ENCODE data around the gene CORO2A.
"Not testable (repeated sequence)": the region's sequence is repeated elsewhere in the genome, so short reads cannot be mapped to it uniquely, and the experiment has no call there.

CORO2A gene

GRCh38 chr9:98135938-98136337, 56.5 kb downstream of the CORO2A start:
- no peak for DNase-seq (ENCODE audit: low spot score)

- no peak for DNase-seq (ENCODE audit: low spot score)
Observed at GRCh38 chr9:98135558-98135934, 56.9 kb downstream of the CORO2A start.

DNA sequence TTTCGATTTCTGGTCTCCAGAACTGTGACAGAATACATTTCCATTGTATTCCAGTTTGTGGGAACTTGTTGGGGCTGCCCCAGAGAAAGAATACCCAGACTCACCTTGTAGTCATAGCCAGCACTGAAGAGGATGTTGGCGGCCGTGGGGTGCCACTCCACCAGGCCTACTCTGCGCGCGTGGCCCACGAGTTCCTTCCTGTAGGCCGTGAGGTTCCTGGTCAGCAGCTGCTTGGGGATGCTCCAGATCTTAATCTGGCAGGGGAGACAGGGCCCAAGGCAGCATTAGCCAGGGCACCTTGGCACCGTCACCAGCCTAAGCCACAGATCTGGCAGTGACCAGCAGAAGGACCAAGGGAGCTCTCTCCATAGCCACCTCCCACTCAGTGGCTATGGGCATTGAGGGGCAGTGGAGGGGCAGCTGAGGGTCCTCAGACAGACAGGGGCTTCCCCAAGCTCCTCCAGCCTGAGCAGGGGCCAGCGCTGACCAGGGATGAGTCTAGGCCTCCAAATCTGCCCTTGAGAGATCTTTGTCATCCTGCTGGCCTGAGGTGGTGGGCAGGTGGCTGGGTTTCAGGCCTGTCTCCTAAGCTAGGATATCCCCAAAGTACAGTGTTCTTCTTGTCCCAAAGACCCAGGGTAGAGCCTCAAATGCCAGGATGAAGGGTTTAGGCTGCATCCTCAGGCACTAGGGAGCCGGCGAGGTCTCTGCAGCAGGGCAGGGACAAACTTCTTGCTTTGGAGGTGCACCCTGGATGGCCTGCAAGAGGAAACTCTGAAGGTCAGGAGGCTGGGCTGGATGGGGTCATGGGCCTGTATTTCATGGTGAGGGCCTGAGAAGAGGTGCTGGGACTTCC, 57.5 kb downstream of the CORO2A start:
- no peak for DNase-seq (ENCODE audit: low spot score)

DNA sequence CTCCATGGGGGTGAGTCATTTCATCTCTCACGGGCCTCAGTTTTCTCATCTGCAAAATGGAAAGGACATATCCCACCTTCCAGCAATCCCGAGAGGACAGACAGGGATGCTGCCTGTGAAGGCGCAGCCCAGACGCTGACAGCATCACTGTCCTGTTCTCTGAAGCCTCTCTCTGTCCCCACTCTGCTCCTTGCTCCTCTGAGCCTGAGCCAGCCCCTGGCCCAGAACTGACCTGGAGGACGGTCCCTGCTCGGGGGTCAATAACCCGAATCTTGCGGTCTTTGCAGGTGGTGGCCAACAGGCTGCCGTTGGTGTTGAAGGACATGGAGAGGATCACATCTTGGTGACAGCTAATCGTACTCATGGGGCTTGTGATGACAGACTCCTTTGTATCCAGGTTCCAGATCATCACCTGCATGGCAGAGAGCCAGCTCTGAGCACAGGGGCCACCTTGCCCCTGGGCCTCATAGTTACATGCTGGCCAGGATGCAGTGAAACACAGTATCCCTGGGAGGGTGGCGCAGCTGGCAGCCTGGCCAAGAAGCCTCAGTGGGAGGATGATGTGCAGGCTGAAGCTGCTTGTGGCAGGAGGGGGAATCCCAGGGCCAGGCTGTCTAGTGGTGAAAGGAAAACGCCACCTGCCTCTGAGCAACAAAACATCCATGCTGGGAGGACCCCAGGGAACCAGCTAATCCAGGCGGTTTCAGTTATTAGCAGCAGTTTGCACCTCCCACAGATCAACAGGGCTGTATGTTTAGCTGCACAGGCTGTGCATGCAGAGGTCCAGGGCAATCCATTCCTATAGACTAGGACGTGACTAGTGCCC, 59.4 kb downstream of the CORO2A start:
- no peak for DNase-seq (ENCODE audit: low spot score)

DNA sequence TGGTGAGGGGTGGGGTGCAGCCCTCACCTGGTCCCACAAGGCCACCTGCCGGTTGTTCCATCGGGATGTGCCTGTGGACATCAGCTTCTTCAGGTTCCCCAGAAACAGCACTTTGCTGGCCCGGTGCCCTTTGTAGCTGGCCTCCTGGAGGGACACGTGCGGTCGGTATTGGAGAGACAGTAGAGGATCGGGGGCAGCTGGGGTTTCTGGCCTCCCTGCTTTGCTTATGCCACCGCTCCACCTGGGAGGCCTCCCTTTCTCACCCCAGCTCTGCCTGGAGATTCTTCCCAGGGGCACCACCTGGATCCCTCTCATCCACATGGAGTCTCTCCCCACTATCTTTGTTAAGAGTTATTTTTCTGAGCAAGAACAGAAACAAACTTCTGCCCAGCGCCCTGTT, 60.3 kb downstream of the CORO2A start:
- DNase-seq (ENCODE audit: low spot score): no peak

DNA sequence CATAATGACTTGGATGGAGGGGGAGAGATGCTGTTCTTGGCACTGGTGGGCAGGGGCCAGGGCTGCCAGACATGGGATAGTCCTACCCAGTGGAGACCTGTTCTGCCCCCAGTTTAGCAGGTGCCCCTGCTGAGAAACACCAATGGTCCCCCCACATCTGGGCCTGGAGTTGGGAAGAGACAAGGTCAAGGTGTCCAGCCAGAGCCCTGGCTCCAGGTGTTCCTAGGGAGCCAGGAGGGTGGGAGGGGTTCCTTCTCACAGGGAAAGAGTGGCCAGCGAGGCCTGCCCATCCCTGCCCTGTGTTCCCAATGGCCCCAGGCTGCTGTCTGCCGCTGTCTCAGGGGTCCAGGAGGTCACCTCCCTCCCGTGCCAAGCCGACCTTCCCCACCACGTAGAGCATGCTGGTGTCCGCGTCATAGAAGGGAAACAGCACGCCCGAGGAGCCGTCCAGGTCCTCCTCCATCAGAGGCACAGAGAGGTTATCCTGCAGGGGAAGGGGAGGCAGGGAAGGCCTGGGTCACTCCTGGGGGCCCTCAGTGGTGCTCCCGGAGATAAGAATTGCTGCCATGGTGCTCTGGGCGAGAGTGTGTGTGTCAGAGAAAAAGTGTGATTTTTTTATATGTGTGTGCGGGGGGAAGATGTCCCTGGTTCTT, 61.7 kb downstream of the CORO2A start:
- DNase-seq (ENCODE audit: low spot score): no peak

- DNase-seq (ENCODE audit: low spot score): not testable (repeated sequence)
Observed at GRCh38 chr9:98130060-98130459, 62.4 kb downstream of the CORO2A start.

DNA sequence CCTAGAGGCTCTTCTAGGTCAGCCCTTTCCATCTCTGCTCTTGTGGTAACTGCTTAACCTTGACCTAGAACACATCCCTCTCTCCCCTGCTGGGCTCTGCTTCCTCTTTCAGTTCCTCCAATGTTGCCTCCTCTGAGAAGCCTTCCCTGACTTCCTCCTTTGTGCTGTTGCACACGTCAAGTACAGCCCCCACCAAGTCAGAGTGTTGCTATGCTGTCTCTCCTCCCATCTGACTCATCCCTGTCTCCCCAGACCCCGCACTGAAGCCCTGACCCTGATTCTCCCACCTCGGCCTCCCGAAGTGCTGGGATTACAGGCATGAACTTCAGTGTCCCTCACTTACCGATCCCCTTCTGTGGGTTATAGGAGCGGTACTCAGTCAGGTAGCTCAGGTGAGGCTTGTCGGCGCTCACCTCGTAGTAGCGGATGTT, 63.0 kb downstream of the CORO2A start:
- DNase-seq (ENCODE audit: low spot score): no peak

DNA sequence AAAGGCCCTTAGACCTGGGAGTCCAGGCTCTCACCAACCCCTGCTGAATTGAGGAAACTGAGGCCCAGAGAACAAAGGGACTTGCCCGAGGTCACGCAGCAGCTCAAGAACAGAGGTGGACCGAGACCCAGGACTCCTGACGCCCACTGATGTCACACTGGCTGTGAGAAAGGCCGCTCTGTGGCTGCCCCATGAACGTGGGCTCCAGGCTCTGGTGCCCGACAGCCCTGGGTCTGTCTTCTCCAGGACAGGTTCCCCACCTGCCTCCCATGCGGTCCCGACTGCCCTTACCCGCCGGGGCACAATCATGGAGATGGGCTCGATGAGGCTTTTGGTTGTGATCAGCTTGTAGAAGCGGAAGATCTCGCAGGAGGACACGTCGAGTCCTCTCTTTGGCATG, 64.1 kb downstream of the CORO2A start:
- no peak for DNase-seq (ENCODE audit: low spot score)

DNA sequence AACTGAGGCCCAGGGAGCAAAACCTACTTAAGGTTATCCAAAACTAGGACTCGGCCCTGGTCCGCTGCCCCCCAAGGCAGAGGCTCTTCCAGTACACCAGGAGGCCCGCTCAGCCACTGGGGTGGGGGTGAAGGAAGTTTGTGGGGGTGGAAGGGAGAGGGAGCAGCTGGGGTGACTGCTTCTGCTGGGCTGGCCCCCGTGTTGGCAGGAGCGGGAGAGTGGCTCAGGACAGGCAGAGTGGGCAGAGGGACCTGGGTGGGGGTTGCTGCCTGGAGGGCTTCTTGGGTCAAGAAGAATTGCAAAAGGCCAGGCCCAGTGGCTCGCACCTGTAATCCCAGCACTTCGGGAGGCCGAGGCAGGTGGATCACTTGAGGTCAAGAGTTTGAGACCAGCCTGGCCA, 65.2 kb downstream of the CORO2A start:
- no peak for DNase-seq (ENCODE audit: low spot score)

GRCh38 chr9:98124637-98125426, 67.6 kb downstream of the CORO2A start:
- no peak for DNase-seq (ENCODE audit: low spot score)

GRCh38 chr9:98124091-98124490, 68.3 kb downstream of the CORO2A start:
- not testable (repeated sequence) for DNase-seq (ENCODE audit: low spot score)

DNA sequence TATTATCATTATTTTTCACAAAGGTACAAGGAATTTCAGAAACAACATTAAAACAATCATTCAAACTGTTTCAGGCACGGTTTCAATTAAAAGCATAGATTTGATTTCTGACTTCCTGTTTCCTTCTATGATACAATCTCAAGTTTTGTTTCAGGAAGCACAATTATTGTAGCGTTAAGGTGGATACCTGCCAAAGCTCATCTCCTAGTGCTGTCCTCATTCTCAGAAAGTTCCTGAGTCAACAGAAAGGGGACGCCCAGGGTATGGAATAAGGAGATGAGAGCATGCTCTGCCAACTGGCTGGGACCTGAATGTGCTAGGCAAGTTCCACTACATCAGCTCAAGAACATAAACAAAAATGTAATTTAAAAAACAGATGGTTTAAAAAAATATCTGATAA, 71.4 kb downstream of the CORO2A start:
- no peak for DNase-seq (ENCODE audit: low spot score)

DNA sequence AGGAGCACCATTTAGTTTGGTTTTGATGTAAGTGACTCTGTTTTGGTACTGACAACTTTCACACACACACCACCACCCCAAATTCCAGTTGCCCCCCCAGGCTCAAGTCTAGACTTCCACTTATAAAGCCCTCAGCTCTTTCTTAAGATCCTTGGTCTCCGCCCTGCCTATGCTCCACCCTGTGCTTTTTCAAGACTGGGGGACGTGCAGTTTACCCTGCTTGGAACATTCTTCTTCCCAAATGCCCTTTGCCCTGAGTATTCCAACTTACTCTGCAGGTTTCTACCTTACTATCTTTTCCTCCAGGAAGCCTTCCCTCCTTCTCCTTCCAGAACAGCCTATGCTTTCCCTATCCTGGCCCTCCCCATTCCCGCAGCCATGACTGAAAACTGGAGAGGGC, 72.0 kb downstream of the CORO2A start:
- DNase-seq (ENCODE audit: low spot score): no peak

DNA sequence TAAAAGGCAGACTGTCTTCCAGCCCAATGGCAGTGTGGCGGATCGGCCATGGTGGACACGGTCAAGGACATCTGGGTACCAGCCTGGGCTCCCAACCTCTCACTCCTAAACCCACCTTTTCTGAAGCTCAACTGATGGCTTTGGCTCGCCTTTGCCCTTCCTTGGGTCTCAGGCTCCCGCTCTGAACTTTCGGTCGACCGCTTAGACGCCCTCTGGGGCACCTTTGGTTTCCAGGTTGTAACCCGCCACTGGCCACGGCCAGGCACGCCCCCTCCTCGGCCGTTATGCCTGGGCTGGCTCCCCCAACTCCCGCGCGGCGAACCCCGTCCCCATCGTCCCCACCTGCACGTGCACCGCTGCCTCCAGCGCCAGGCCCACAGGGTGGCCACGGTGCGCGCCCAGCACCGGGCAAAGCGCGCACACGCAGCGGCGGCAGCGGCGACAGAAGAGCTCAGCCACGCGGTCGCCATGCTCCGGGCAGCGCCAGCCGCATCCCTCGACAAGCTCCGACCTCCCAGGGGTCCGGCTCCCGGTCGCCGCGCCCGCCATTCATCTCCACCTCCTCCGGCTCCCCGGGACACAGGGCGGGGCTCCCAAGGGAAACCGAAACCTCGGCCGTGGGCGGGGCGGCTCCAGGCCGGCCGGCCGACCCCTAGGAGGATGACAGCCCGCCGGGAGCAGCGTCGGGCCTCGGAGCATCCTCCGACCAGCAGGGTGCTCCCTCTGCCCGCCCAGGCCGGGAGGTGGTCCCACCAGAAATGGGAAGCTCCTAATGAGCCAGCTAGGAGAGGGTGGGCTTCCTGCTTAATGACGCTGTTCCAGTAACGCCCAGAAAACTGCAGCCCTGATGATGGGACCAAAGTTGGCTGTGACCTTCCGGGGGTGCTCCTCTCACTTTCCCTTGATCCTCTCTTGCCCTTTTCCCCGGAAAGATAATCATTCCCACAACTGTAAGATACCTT, 73.5 kb downstream of the CORO2A start, which contains the start of gene TRIM14:
Gene TRIM14, minus strand, starts transcription at position 583 of the 962 bp plus-strand sequence. Its CDS starts 34 bp downstream, at position 549.
- peak; percentile 48 for DNase-seq (ENCODE audit: low spot score)

DNA sequence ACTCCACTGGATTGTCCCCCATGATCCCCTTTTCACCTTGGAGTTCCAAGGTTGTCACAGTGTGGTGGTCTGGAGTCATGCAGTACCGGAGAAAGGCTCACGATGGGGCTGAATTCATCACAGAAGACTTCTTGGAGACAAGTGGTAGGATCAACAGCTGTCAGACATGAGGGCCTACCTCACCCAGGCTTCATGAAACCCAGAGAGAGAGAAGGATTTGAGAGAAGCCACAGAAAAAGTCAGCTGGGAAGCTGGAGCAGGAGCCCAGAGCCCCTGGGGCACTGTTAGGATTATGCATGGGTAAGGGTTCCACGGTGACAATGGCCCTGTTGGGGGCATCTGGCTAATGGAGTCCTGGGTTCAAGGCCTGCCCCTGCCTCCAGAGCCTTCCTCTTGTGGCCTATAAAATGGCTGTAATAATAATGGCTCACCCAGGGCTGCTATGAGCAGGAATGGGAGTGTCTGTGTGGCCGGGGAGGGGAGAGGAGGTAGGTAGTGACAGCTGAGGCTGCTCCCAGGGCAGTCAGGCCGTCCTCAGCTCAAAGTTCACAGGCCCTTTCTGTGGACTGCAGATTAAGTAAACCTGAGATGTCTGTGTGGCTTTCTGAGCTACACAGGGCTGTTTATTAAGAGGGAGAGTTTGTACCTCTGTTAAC, 74.3 kb downstream of the CORO2A start:
- peak; percentile 17 for DNase-seq (ENCODE audit: low spot score)

DNA sequence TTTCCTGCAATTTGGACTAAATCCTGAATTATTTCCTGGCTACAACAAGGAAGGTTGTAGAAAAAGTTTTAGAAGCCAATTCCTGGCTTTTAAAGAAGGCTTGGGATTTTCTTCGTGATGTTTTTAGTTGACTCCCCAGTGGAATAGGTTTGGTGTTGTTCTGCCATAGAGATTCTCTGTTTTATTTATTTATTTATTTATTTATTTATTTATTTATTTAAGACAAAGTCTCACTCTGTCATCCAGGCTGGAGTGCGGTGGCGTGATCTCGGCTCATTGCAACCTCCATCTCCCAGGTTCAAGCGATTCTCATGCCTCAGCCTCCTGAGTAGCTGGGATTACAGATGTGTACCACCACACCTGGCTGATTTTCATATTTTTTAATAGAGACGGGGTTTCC, 75.3 kb downstream of the CORO2A start:
- DNase-seq (ENCODE audit: low spot score): not testable (repeated sequence)

- DNase-seq (ENCODE audit: low spot score): no peak
Observed at GRCh38 chr9:98109052-98109451, 83.4 kb downstream of the CORO2A start.

DNA sequence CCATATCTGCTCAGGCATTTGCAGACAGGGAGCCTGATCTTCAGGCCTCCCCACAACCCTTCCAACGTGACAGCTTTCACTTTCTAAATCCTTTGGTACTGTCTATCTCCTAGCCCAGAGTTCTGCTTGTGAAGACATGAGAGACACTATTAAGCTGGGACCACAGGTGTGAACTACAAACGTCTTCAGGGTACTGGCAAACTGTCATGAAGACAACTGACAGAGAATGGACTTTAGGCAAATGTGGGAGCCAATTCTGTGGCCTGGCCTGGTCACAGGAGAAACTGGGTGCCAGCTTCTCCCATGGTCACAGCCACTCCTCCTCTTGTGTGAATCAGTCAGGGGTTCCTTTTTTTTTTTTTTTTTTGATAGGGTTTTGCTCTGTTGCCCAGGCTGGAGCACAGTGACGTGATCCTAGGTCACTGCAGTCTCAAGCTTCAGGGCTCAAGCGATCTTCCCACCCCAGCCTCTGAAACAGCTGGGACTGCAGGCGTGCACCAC, 83.9 kb downstream of the CORO2A start:
- no peak for DNase-seq (ENCODE audit: low spot score)

DNA sequence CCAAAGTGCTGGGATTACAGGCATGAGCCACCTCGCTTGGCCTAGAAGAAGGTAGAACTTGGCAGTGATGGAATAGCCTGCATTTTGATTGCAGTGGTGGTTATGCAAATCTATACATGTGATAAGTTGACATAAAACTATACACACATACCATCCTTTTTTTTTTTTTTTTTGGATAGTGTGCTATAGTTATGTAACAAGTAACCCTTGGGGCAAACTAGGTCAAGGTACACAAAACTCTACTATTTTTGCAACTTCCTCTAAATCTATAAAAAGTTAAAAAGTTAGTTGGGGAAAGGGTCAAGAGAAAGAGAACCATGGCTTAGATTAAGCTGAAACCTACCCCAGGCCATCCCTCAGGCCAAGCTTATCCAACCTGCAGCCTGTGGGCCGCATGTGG, 84.5 kb downstream of the CORO2A start:
- no peak for DNase-seq (ENCODE audit: low spot score)

Measured in hematopoietic multipotent progenitor cell treated with erythropoietin and hydrocortisone succinate and interleukin-3 and kit ligand, for 15 days (in vitro differentiated cells).